ENCODE results near the gene KLC3.

GRCh38 chr19:45356760-45357444, 16.4 kb downstream of the KLC3 start:
- no peak for TF ChIP-seq CTCF (IDR thresholded peaks at IDR 0.05)
- TF ChIP-seq POLR2A (IDR thresholded peaks at IDR 0.05): no peak
